Lower lobe of right lung (tissue), 2 donors: Measurements from ENCODE around the gene ZNF740. TPM values are rescaled to one million over a fixed set of nuclear protein-coding genes. Genes with fewer than 3 reads are reported as not detected.

Experiments
- ATAC-seq, 2 donors: fragments of 200-7000 bp; cut with Tn5 transposase; one replicate each; pipeline ENCODE4 v1.9.1; 2020 to 2022; ENCODE audit warnings: mild to moderate bottlenecking in 2 of 2, moderate library complexity in 2 of 2
- DNase-seq: peaks from one replicate; pipeline ENCODE4 v3.0.0-alpha.2; 2020
- H3K27ac ChIP-seq: fragments of 200-600 bp; one replicate; pipeline ENCODE4 v1.8.0; 2022
- H3K27me3 ChIP-seq: fragments of 200-600 bp; one replicate; pipeline ENCODE4 v1.8.0; 2022; ENCODE audit warnings: low read depth
- H3K36me3 ChIP-seq: fragments of 200-600 bp; one replicate; pipeline ENCODE4 v1.8.0; 2022; ENCODE audit warnings: mild to moderate bottlenecking
- H3K4me1 ChIP-seq: fragments of 200-600 bp; one replicate; pipeline ENCODE4 v1.8.0; 2022
- H3K4me3 ChIP-seq: fragments of 200-600 bp; one replicate; pipeline ENCODE4 v1.8.0; 2022; ENCODE audit warnings: mild to moderate bottlenecking
- H3K9me3 ChIP-seq: fragments of 200-600 bp; one replicate; pipeline ENCODE4 v1.8.0; 2022
- CTCF ChIP-seq: fragments of 200-600 bp; IDR thresholded peaks from one replicate; pipeline ENCODE4 v1.8.0; 2022; ENCODE audit warnings: antibody characterized with exemption, mild to moderate bottlenecking
- intact Hi-C: fragments of 100-400 bp; cut with DNase I; formaldehyde crosslinking; loops from one replicate; pipeline ENCODE4 v1.11.0; 2022
- long read RNA-seq: library from polyadenylated mRNA; unstranded; transcript quantifications from one replicate; pipeline ENCODE4 v2.0.0, GENCODE V29; 2021
- total RNA-seq: library from RNA; stranded (reverse); fragmentation: NEBNext Ultra II Directional; extraction: Animal tissue kit (Norgen Biotek cat#: 25700); gene quantifications from one replicate; pipeline ENCODE4 v1.2.1, GENCODE V29; 2021
- donor health status: DM: no; HTN: yes; CAD: no; lungs with severe emphysema.

Gene ZNF740
- total RNA-seq = 49.5 TPM
- long read RNA-seq, full-length matches to known transcripts = 2 of 6 reads
- long read RNA-seq, partial matches to known transcripts = 2 of 6 reads
- long read RNA-seq, other reads (novel, unspliced or antisense) = 2 of 6 reads

- H3K4me3 ChIP-seq = peak within 1 kb of the TSS; percentile 79
- no peaks in the 10 kb centered on the region for H3K27me3 ChIP-seq
- peak; percentile 99 for DNase-seq
- intact Hi-C loops = no loop called here
- peaks cover 50% of the 10 kb centered on the region for H3K4me1 ChIP-seq
- no peaks in the 10 kb centered on the region for H3K9me3 ChIP-seq
- peaks cover 37% of the 10 kb centered on the region for H3K36me3 ChIP-seq
- peak; percentile 99 for ATAC-seq
- TF ChIP-seq CTCF = no peak
- H3K27ac ChIP-seq = peak within 1 kb of the TSS; percentile 96
These were observed at the start of gene ZNF740, which contains the start of gene CSAD for GRCh38 chr12:53180220-53180930. ZNF740 (plus strand) TSS chr12:53180722; CDS start chr12:53181984, 1,262 bp downstream. CSAD (minus strand) TSS chr12:53180925; CDS start chr12:53173470, 7,455 bp downstream.

- Histone ChIP-seq H3K27ac (no peak overlapping the region), H3K9me3 (no peaks in the 10 kb centered on the region), H3K27me3 (no peaks in the 10 kb centered on the region), H3K4me1 (no peaks in the 10 kb centered on the region), H3K36me3 (no peaks in the 10 kb centered on the region), H3K4me3 (no peak overlapping the region)
- no peak for ATAC-seq
- no peak for DNase-seq
- no peak for TF ChIP-seq CTCF
- intact Hi-C loops = no loop called here
These were observed 48.7 kb upstream of the ZNF740 start for GRCh38 chr12:53131844-53132243.

- TF ChIP-seq CTCF = no peak
- H3K27ac ChIP-seq = no peak overlapping the region
These were observed 46.8 kb upstream of the ZNF740 start for GRCh38 chr12:53133722-53134121.

GRCh38 chr12:53143355-53143754 is 37.2 kb upstream of the ZNF740 start:
- peaks cover 3% of the 10 kb centered on the region for H3K9me3 ChIP-seq
- ATAC-seq (no peak), DNase-seq (no peak)
- no peaks in the 10 kb centered on the region for H3K4me1 ChIP-seq
- intact Hi-C loops = no loop called here
- H3K27me3 ChIP-seq = no peaks in the 10 kb centered on the region
- H3K4me3 ChIP-seq = no peak overlapping the region
- no peak overlapping the region for H3K27ac ChIP-seq
- H3K36me3 ChIP-seq = no peaks in the 10 kb centered on the region
- TF ChIP-seq CTCF = no peak

More at GRCh38 chr12:53133722-53134121, 46.8 kb upstream of the ZNF740 start:
- Histone ChIP-seq H3K36me3 (no peaks in the 10 kb centered on the region), H3K4me1 (no peaks in the 10 kb centered on the region), H3K9me3 (no peaks in the 10 kb centered on the region), H3K27me3 (no peaks in the 10 kb centered on the region), H3K4me3 (no peak overlapping the region)
- no peak for ATAC-seq
- DNase-seq = no peak
- intact Hi-C loops = no loop called here

- no peaks in the 10 kb centered on the region for H3K36me3 ChIP-seq
- H3K9me3 ChIP-seq = no peaks in the 10 kb centered on the region
- no peak overlapping the region for H3K27ac ChIP-seq
- H3K4me1 ChIP-seq = no peaks in the 10 kb centered on the region
- intact Hi-C loops = no loop called here
- TF ChIP-seq CTCF = no peak
- ATAC-seq (no peak), DNase-seq (no peak)
- H3K4me3 ChIP-seq = no peak overlapping the region
- no peaks in the 10 kb centered on the region for H3K27me3 ChIP-seq
These were observed 34.9 kb upstream of the ZNF740 start for GRCh38 chr12:53145383-53146260.
